ENCODE data around the gene DAB2. TPM values are rescaled to one million over a fixed set of nuclear protein-coding genes. Genes with fewer than 3 reads are reported as not detected.

DAB2 gene
- total RNA-seq, 3 donors from 2014 or later = 112 to 240 (median 119) TPM

DNA sequence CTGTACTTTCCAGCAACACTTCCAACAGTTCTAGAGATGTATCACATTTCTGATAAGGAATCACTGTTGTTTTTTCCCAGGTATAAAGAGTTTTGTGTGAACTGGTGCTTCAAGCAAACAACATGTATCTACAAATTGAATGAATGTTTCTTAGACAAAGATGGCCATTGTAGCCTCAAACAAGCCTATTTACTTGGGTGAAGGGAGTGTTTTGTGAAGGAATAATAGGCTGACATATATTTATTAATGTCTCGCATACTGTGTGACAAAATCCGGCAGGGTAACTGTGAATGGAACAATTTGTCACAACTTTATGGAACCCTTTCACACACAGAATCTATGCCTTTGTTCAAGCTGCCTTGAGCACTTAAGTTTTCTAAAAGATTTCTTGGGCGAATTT, 24.8 kb upstream of the DAB2 start:
- TF ChIP-seq POLR2AphosphoS5 (IDR thresholded peaks at IDR 0.05) = no peak
- no peak for TF ChIP-seq POLR2A (IDR thresholded peaks at IDR 0.05)
- TF ChIP-seq, protein P1, sequence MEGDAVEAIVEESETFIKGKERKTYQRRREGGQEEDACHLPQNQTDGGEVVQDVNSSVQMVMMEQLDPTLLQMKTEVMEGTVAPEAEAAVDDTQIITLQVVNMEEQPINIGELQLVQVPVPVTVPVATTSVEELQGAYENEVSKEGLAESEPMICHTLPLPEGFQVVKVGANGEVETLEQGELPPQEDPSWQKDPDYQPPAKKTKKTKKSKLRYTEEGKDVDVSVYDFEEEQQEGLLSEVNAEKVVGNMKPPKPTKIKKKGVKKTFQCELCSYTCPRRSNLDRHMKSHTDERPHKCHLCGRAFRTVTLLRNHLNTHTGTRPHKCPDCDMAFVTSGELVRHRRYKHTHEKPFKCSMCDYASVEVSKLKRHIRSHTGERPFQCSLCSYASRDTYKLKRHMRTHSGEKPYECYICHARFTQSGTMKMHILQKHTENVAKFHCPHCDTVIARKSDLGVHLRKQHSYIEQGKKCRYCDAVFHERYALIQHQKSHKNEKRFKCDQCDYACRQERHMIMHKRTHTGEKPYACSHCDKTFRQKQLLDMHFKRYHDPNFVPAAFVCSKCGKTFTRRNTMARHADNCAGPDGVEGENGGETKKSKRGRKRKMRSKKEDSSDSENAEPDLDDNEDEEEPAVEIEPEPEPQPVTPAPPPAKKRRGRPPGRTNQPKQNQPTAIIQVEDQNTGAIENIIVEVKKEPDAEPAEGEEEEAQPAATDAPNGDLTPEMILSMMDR (IDR thresholded peaks at IDR 0.05) = no peak
- intact Hi-C loops (cut with DNase I; ENCODE audit: low total_unique reads) = no loop called here
- Histone ChIP-seq H3K4me1 (no peaks in the 10 kb centered on the region), H3K27ac (no peak overlapping the region), H3K9me3 (no peaks in the 10 kb centered on the region), H3K36me3 (no peaks in the 10 kb centered on the region), H3K4me3 (no peak overlapping the region), H3K27me3 (no peaks in the 10 kb centered on the region)
- DNase-seq (ENCODE audit: low spot score in 2 of 2) = no peak

DNA sequence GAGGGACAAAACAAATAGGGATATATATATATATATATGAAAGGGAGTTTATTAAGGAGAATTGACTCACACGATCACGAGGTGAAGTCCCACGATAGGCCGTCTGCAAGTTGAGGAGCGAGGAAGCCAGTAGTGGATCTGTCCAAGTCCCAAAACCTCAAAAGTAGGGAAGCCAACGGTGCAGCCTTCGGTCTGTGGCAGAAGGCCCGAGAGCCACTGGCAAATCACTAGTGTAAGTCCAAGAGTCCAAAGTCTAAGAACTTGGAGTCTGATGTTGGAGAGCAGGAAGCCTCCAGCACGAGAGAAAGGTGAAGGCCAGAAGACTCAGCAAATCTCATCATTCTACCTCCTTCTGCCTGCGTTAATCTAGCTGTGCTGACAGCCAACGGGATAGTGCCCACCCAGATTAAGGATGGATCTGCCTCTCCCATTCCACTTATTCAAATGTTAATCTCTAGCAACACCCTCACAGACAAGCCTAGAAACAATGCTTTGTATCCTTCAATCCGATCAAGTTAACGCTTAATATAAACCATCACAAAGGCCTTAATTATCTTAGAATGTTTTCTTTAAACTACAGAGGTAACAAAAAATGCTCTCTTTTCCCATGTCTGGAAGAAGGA, 23.8 kb upstream of the DAB2 start:
- intact Hi-C loops (cut with DNase I; ENCODE audit: low total_unique reads) = no loop called here
- TF ChIP-seq POLR2A (IDR thresholded peaks at IDR 0.05) = no peak
- TF ChIP-seq, protein P1 (IDR thresholded peaks at IDR 0.05) = no peak
- no peak for TF ChIP-seq POLR2AphosphoS5 (IDR thresholded peaks at IDR 0.05)
- Histone ChIP-seq H3K9me3 (no peaks in the 10 kb centered on the region), H3K27ac (no peak overlapping the region), H3K27me3 (no peaks in the 10 kb centered on the region), H3K4me1 (no peaks in the 10 kb centered on the region), H3K4me3 (no peak overlapping the region), H3K36me3 (no peaks in the 10 kb centered on the region)
- DNase-seq (ENCODE audit: low spot score in 2 of 2) = no peak

DNA sequence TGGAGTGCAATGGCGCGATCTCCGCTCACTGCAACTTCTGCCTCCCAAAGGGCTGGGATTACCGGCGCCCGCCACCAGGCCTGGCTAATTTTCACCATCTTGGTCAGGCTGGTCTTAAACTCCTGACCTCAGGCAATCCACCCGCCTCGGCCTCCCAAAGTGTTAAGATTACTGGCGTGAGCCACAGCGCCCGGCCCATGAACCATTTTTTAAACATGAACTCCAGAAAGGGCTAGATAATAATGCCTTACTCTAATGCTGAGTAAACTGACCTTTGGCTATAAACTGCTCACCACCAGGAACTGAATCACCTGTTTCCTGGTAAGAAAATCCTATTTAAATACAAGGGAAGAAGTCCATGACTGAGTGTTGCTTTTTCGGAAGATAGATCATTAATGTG, 23.2 kb upstream of the DAB2 start:
- no peaks in the 10 kb centered on the region for H3K36me3 ChIP-seq
- no peaks in the 10 kb centered on the region for H3K27me3 ChIP-seq
- TF ChIP-seq, protein P1 (IDR thresholded peaks at IDR 0.05) = no peak
- TF ChIP-seq POLR2A (IDR thresholded peaks at IDR 0.05) = no peak
- TF ChIP-seq POLR2AphosphoS5 (IDR thresholded peaks at IDR 0.05) = no peak
- intact Hi-C loops (cut with DNase I; ENCODE audit: low total_unique reads) = no loop called here
- no peak overlapping the region for H3K4me3 ChIP-seq
- no peak for DNase-seq (ENCODE audit: low spot score in 2 of 2)
- no peaks in the 10 kb centered on the region for H3K4me1 ChIP-seq
- no peak overlapping the region for H3K27ac ChIP-seq
- no peaks in the 10 kb centered on the region for H3K9me3 ChIP-seq

DNA sequence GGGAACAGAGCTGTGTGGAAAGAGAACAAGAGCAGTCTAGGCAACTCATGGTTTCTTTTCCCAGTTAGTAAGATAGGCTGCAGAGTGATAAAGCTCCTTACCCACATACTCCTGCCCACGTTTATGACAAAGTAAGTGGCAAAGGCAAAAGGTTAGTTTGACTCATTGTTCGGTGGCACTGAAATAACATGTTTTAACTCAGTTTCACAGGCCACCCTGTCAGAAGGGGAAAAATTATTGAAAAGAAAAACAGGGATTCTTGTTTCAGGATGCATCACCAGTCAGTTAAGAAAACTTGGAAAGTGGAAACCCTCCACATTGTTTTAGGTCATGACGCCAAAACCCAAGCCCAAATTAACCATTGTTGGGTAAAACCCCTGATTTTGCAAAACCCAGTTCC, 22.3 kb upstream of the DAB2 start:
- Histone ChIP-seq H3K27me3 (no peaks in the 10 kb centered on the region), H3K9me3 (no peaks in the 10 kb centered on the region), H3K4me3 (no peak overlapping the region), H3K36me3 (no peaks in the 10 kb centered on the region), H3K4me1 (no peaks in the 10 kb centered on the region), H3K27ac (no peak overlapping the region)
- no peak for DNase-seq (ENCODE audit: low spot score in 2 of 2)
- intact Hi-C loops (cut with DNase I; ENCODE audit: low total_unique reads) = no loop called here
- TF ChIP-seq POLR2AphosphoS5 (IDR thresholded peaks at IDR 0.05) (no peak), POLR2A (IDR thresholded peaks at IDR 0.05) (no peak)
- TF ChIP-seq, protein P1 (IDR thresholded peaks at IDR 0.05) = no peak

DNA sequence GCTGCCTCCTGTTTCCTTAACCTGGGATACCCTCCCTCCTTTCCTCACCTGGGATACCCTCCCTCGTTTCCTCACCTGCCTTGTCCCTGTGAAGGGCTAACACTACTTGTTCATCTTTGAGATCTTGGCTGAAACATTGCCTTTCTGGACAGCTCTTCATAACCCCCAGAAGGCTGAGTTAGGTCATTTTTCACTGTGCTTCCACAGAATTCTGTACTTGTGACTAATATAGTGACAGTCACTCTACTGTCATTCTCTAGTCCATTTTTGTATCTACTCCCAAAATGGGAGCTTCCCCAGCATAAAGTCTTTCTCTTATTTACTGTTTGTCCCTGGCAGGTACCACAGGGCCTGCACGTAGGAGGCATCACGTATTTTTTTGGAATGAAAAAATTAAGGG, 21.5 kb upstream of the DAB2 start:
- Histone ChIP-seq H3K4me1 (no peaks in the 10 kb centered on the region), H3K27ac (no peak overlapping the region)
- DNase-seq (ENCODE audit: low spot score in 2 of 2) = no peak

More for the DNA sequence above, 21.5 kb upstream of the DAB2 start:
- no peaks in the 10 kb centered on the region for H3K36me3 ChIP-seq
- intact Hi-C loops (cut with DNase I; ENCODE audit: low total_unique reads) = no loop called here
- no peak overlapping the region for H3K4me3 ChIP-seq
- no peaks in the 10 kb centered on the region for H3K9me3 ChIP-seq
- TF ChIP-seq, protein P1 (IDR thresholded peaks at IDR 0.05) = no peak
- TF ChIP-seq POLR2A (IDR thresholded peaks at IDR 0.05) (no peak), POLR2AphosphoS5 (IDR thresholded peaks at IDR 0.05) (no peak)
- H3K27me3 ChIP-seq = no peaks in the 10 kb centered on the region

All from breast epithelium (tissue), 4 donors.